ENCODE data around the gene PANX1. TPM values are rescaled to one million over a fixed set of nuclear protein-coding genes. Genes with fewer than 3 reads are reported as not detected.

Gene PANX1
- polyA plus RNA-seq, 1 donor (not counting 4 experiments of a cell fraction or from before 2014, with no cell fraction given): 58.5 TPM

DNA sequence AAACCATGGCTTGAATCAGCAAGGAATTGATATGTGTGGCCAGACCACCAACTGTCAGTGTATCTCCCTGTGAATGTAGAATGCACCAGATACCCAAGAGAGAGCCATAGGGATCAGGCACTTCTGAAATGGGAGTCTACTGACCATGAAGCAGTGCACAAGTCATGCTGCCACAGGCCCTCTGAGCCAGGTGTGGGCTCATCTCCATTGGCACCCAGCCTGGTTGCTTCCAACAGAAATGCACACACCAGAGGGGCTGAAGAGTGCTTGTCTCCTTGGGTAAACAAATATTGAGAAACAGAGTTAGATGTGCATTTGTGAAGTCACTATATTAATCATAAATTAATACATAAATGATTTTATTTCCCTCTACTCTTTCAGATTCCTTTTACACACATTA, 28.4 kb upstream of the PANX1 start:
- H4K20me1 ChIP-seq (ENCODE audit: control insufficient read depth, extremely low read depth, insufficient read depth, low read length): no peaks in the 10 kb centered on the region
- peak overlapping the region; percentile 2 for H3K4me2 ChIP-seq (ENCODE audit: control insufficient read depth, extremely low read depth, insufficient read depth, low read depth, low read length)
- TF ChIP-seq, protein P1, sequence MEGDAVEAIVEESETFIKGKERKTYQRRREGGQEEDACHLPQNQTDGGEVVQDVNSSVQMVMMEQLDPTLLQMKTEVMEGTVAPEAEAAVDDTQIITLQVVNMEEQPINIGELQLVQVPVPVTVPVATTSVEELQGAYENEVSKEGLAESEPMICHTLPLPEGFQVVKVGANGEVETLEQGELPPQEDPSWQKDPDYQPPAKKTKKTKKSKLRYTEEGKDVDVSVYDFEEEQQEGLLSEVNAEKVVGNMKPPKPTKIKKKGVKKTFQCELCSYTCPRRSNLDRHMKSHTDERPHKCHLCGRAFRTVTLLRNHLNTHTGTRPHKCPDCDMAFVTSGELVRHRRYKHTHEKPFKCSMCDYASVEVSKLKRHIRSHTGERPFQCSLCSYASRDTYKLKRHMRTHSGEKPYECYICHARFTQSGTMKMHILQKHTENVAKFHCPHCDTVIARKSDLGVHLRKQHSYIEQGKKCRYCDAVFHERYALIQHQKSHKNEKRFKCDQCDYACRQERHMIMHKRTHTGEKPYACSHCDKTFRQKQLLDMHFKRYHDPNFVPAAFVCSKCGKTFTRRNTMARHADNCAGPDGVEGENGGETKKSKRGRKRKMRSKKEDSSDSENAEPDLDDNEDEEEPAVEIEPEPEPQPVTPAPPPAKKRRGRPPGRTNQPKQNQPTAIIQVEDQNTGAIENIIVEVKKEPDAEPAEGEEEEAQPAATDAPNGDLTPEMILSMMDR (optimal IDR thresholded peaks at IDR 0.05 in 1 of 3, IDR thresholded peaks at IDR 0.05 in 1 of 3, conservative IDR thresholded peaks at IDR 0.05 in 1 of 3; ENCODE audit: extremely low read depth in 1 of 3, insufficient read depth in 2 of 3, low read length in 3 of 3): no peak
- TF ChIP-seq EZH2 (IDR thresholded peaks at IDR 0.05; ENCODE audit: low read length): no peak
- peaks cover 22% of the 10 kb centered on the region for H3K4me1 ChIP-seq (ENCODE audit: control insufficient read depth, extremely low read depth, insufficient read depth, low read length)
- H3K4me3 ChIP-seq (ENCODE audit: control insufficient read depth in 2 of 3, extremely low read depth in 1 of 3, insufficient read depth in 2 of 3, low read depth in 1 of 3, low read length in 3 of 3): no peak overlapping the region
- no peak overlapping the region for H3K27ac ChIP-seq (ENCODE audit: control insufficient read depth, insufficient read depth, low read length)
- no peak overlapping the region for H2AFZ ChIP-seq (ENCODE audit: control insufficient read depth, low read length)
- FAIRE-seq (no peak), DNase-seq (ENCODE audit: low read depth, low spot score) (no peak)
- dilution Hi-C loops (cut with MboI; ENCODE audit: extremely low pct_ligation_motif_present, low sequenced_read_pairs): no loop called here
- H3K9me1 ChIP-seq (ENCODE audit: control insufficient read depth, extremely low read depth, insufficient read depth, low read length): no peaks in the 10 kb centered on the region
- H3K9ac ChIP-seq (ENCODE audit: control insufficient read depth, extremely low read depth, insufficient read depth, low read length): no peak overlapping the region
- peaks cover 0 to 3% of the 10 kb centered on the region in 2 experiments for H3K36me3 ChIP-seq (ENCODE audit: control insufficient read depth in 2 of 2, extremely low read depth in 1 of 2, insufficient read depth in 2 of 2, low read length in 2 of 2)
- no peaks in the 10 kb centered on the region for H3K79me2 ChIP-seq (ENCODE audit: control insufficient read depth, insufficient read depth, low read length)
- no peaks in the 10 kb centered on the region for H3K9me3 ChIP-seq (ENCODE audit: control insufficient read depth, low read depth, low read length)
- no peaks in the 10 kb centered on the region for H3K27me3 ChIP-seq (ENCODE audit: control insufficient read depth, extremely low read depth, insufficient read depth, low read length)

DNA sequence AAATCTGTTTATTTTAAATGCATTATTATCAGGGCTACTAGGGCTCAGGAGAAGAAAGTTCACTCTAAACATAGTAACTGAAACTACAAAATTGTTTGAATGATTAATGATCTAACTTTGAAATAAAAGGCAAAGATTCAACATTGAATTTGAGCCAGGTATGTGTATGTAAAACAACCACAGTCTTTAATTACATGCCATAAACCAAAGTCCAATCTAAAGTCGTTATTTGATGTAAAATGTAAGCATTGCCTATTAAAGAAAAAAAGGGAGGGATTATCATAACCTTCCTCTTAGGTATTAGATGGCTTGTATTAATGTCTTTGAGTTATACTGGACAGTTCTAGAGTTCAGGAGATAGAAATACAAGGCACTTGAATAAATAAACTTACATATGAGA, 25.2 kb upstream of the PANX1 start:
- peaks cover 0 to 6% of the 10 kb centered on the region in 2 experiments for H3K36me3 ChIP-seq (ENCODE audit: control insufficient read depth in 2 of 2, extremely low read depth in 1 of 2, insufficient read depth in 2 of 2, low read length in 2 of 2)
- H3K9ac ChIP-seq (ENCODE audit: control insufficient read depth, extremely low read depth, insufficient read depth, low read length): no peak overlapping the region
- H2AFZ ChIP-seq (ENCODE audit: control insufficient read depth, low read length): no peak overlapping the region
- FAIRE-seq: no peak
- dilution Hi-C loops (cut with MboI; ENCODE audit: extremely low pct_ligation_motif_present, low sequenced_read_pairs): no loop called here
- no peaks in the 10 kb centered on the region for H3K9me1 ChIP-seq (ENCODE audit: control insufficient read depth, extremely low read depth, insufficient read depth, low read length)
- TF ChIP-seq, protein P1 (optimal IDR thresholded peaks at IDR 0.05 in 1 of 3, IDR thresholded peaks at IDR 0.05 in 1 of 3, conservative IDR thresholded peaks at IDR 0.05 in 1 of 3; ENCODE audit: extremely low read depth in 1 of 3, insufficient read depth in 2 of 3, low read length in 3 of 3): no peak
- no peak for TF ChIP-seq EZH2 (IDR thresholded peaks at IDR 0.05; ENCODE audit: low read length)
- H3K4me3 ChIP-seq (ENCODE audit: control insufficient read depth in 2 of 3, extremely low read depth in 1 of 3, insufficient read depth in 2 of 3, low read depth in 1 of 3, low read length in 3 of 3): no peak overlapping the region
- H3K79me2 ChIP-seq (ENCODE audit: control insufficient read depth, insufficient read depth, low read length): no peaks in the 10 kb centered on the region
- H3K27me3 ChIP-seq (ENCODE audit: control insufficient read depth, extremely low read depth, insufficient read depth, low read length): no peaks in the 10 kb centered on the region
- no peak for DNase-seq (ENCODE audit: low read depth, low spot score)
- H3K9me3 ChIP-seq (ENCODE audit: control insufficient read depth, low read depth, low read length): no peaks in the 10 kb centered on the region
- H3K4me1 ChIP-seq (ENCODE audit: control insufficient read depth, extremely low read depth, insufficient read depth, low read length): peaks cover 23% of the 10 kb centered on the region
- H3K4me2 ChIP-seq (ENCODE audit: control insufficient read depth, extremely low read depth, insufficient read depth, low read depth, low read length): no peak overlapping the region
- H3K27ac ChIP-seq (ENCODE audit: control insufficient read depth, insufficient read depth, low read length): no peak overlapping the region
- no peaks in the 10 kb centered on the region for H4K20me1 ChIP-seq (ENCODE audit: control insufficient read depth, extremely low read depth, insufficient read depth, low read length)

All from keratinocyte (primary cell).